GM12878 (cell line): ENCODE results near the gene GRM5. TPM values are rescaled to one million over a fixed set of nuclear protein-coding genes. Genes with fewer than 3 reads are reported as not detected.

Experiments used
- ATAC-seq: fragments of 200-7000 bp; cut with Tn5 transposase; 3 replicates; pipeline ENCODE4 v1.9.1; 2020; ENCODE audit warnings: mild to moderate bottlenecking, moderate library complexity
- BruUV-seq: library from RNA; stranded (reverse); fragments of 400-500 nt; replicated peaks from 2 replicates; lab custom pipeline; 2021; lab: Mats Ljungman, UMichigan
- CTCF ChIA-PET: fragments of 300-600 bp; sonication (Branson Sonifier 250); formaldehyde crosslinking; extraction: SDS; loops from one replicate; lab custom pipeline; 2021; ENCODE audit warnings: inconsistent platforms; lab: Yijun Ruan, JAX
- POLR2A ChIA-PET: fragments of 350-600 bp; formaldehyde crosslinking; extraction: SDS; loops from one replicate; lab custom pipeline; 2021; ENCODE audit warnings: inconsistent platforms; lab: Charles Lee
- RAD21 ChIA-PET: fragments of 300-600 bp; sonication (Branson Sonifier 250); formaldehyde crosslinking; loops from one replicate; lab custom pipeline; 2023; ENCODE audit warnings: antibody characterized with exemption; ENCODE audit not compliant: unreplicated experiment; lab: Charles Lee
- SMC1A ChIA-PET: fragments of 300-600 bp; sonication (Branson Sonifier 250); formaldehyde crosslinking; loops from one replicate; lab custom pipeline; 2023; ENCODE audit not compliant: unreplicated experiment, uncharacterized antibody; lab: Charles Lee
- DNase-seq: peaks from one replicate; pipeline ENCODE4 v3.0.0-alpha.2; 2011; ENCODE audit warnings: low read depth, low spot score
- FAIRE-seq: peaks from 3 replicates; lab custom pipeline; 2011; peaks lifted over from hg19 to GRCh38; lab: Jason Lieb, UNC
- H2AFZ ChIP-seq: 2 replicates; pipeline ENCODE4 v1.6.0; 2011; ENCODE audit warnings: low read depth, low read length, control low read depth; ENCODE audit not compliant: control insufficient read depth
- H3K27ac ChIP-seq: 2 replicates; pipeline ENCODE4 v1.5.1; 2011; ENCODE audit warnings: control low read depth; ENCODE audit not compliant: control insufficient read depth, insufficient read depth
- H3K27me3 ChIP-seq, 2 experiments: replicated peaks in 1 of 2; 2 replicates each; pipeline versions ENCODE4 v1.6.0 to v1.6.1; 2011; ENCODE audit warnings: low read length in 1 of 2; ENCODE audit not compliant: control insufficient read depth in 2 of 2, insufficient read depth in 2 of 2
- H3K36me3 ChIP-seq, 2 experiments: 2 replicates each; pipeline ENCODE4 v1.5.1; 2011; ENCODE audit warnings: low read length in 1 of 2; ENCODE audit not compliant: control insufficient read depth in 2 of 2, insufficient read depth in 2 of 2
- H3K4me1 ChIP-seq: 2 replicates; pipeline ENCODE4 v1.6.1; 2011; ENCODE audit warnings: mild to moderate bottlenecking, low read length, moderate library complexity, mixed read lengths; ENCODE audit not compliant: control insufficient read depth, insufficient read depth
- H3K4me2 ChIP-seq: 2 replicates; pipeline ENCODE4 v1.6.0; 2011; ENCODE audit warnings: control low read depth; ENCODE audit not compliant: control insufficient read depth, insufficient read depth
- H3K4me3 ChIP-seq: fragments of 200-600 bp; sonication (generic); 2 replicates; pipeline ENCODE4 v1.5.1; 2016
- H3K79me2 ChIP-seq: 2 replicates; pipeline ENCODE4 v1.6.0; 2011; ENCODE audit warnings: low read length; ENCODE audit not compliant: control insufficient read depth, insufficient read depth
- H3K9ac ChIP-seq: 2 replicates; pipeline ENCODE4 v1.8.0; 2011; ENCODE audit warnings: low read length, control low read depth, mixed read lengths; ENCODE audit not compliant: control insufficient read depth, insufficient read depth
- H3K9me3 ChIP-seq: replicated peaks from 3 replicates; pipeline ENCODE4 v1.5.1; 2011; ENCODE audit warnings: mild to moderate bottlenecking, low read length; ENCODE audit not compliant: control insufficient read depth, insufficient read depth
- H4K20me1 ChIP-seq: 2 replicates; pipeline ENCODE4 v1.6.0; 2011; ENCODE audit not compliant: control insufficient read depth, insufficient read depth
- GATAD2B ChIP-seq: fragments of 450-650 bp; conservative IDR thresholded peaks from 2 replicates; pipeline ENCODE4 v1.6.1; 2017; ENCODE audit warnings: low read depth, mild to moderate bottlenecking, moderate library complexity
- MEF2A ChIP-seq: IDR thresholded peaks from 2 replicates; pipeline ENCODE4 v1.6.1; 2011; ENCODE audit warnings: low read depth, mild to moderate bottlenecking, low read length, moderate library complexity; ENCODE audit not compliant: insufficient read depth
- PKNOX1 ChIP-seq: fragments of 450-650 bp; IDR thresholded peaks from 2 replicates; pipeline ENCODE4 v1.6.1; 2016; ENCODE audit warnings: mild to moderate bottlenecking
- POLR2AphosphoS5 ChIP-seq: IDR thresholded peaks from 2 replicates; pipeline ENCODE4 v1.6.1; 2011; ENCODE audit warnings: mild to moderate bottlenecking, low read length, inconsistent platforms
- RB1 ChIP-seq: fragments of 450-650 bp; formaldehyde crosslinking; IDR thresholded peaks from 2 replicates; pipeline ENCODE4 v1.6.1; 2017; ENCODE audit warnings: mild to moderate bottlenecking, borderline replicate concordance
- RCOR1 ChIP-seq: conservative IDR thresholded peaks from 2 replicates; pipeline ENCODE4 v1.6.1; 2012; ENCODE audit warnings: low read depth, low read length, improper control_type of control experiment
- RELA ChIP-seq: fragments of 450-650 bp; IDR thresholded peaks from 2 replicates; pipeline ENCODE4 v1.8.0; 2014; ENCODE audit warnings: borderline replicate concordance; ENCODE audit not compliant: partially characterized antibody
- SKIL ChIP-seq: fragments of 450-650 bp; IDR thresholded peaks from 2 replicates; pipeline ENCODE4 v1.6.1; 2017; ENCODE audit warnings: mild to moderate bottlenecking, low read depth, inconsistent platforms; ENCODE audit not compliant: poor library complexity, severe bottlenecking
- SMARCA5 ChIP-seq: fragments of 450-650 bp; IDR thresholded peaks from 2 replicates; pipeline ENCODE4 v1.6.1; 2017; ENCODE audit warnings: mild to moderate bottlenecking
- TBL1XR1 ChIP-seq: IDR thresholded peaks from 2 replicates; pipeline ENCODE4 v1.6.1; 2012; ENCODE audit warnings: low read depth, low read length, improper control_type of control experiment
- TCF12 ChIP-seq: IDR thresholded peaks from 2 replicates; pipeline ENCODE4 v1.6.1; 2011; ENCODE audit warnings: low read depth, mild to moderate bottlenecking, low read length
- ZNF207 ChIP-seq: fragments of 450-650 bp; IDR thresholded peaks from 2 replicates; pipeline ENCODE4 v1.6.1; 2014; ENCODE audit warnings: antibody characterized with exemption, mild to moderate bottlenecking, borderline replicate concordance
- ZNF384 ChIP-seq: IDR thresholded peaks from 2 replicates; pipeline ENCODE4 v1.6.1; 2012; ENCODE audit warnings: low read depth, mild to moderate bottlenecking, low read length, improper control_type of control experiment, borderline replicate concordance
- ZZZ3 ChIP-seq: IDR thresholded peaks from 2 replicates; pipeline ENCODE4 v1.6.1; 2011; ENCODE audit warnings: low read depth; ENCODE audit not compliant: control insufficient read depth, insufficient read length
- WGBS: methylation state at CpG from one replicate; pipeline ENCODE4 v1.1.6; 2016; ENCODE audit warnings: low lambda C conversion rate; ENCODE audit not compliant: insufficient replicate concordance, insufficient coverage; ENCODE audit errors: missing lambda C conversion rate; 5-methylcytosine and 5-hydroxymethylcytosine counted together
- in situ Hi-C: fragments of 300-500 bp; cut with MboI; formaldehyde crosslinking; loops from 9 replicates; pipeline ENCODE4 v1.14.3; 2018; ENCODE audit warnings: mixed read lengths
- intact Hi-C: fragments of 100-400 bp; cut with micrococcal nuclease; formaldehyde crosslinking; loops from one replicate; pipeline ENCODE4 v1.14.2; 2022; ENCODE audit not compliant: unreplicated experiment
- polyA plus RNA-seq, 11 experiments: library from polyadenylated mRNA; depleted of rRNA in 4 of 11; unstranded in 6 of 11; stranded (reverse) in 5 of 11; fragments of >200 nt; fragmentation: Nextera tagmentation in 4 of 11; fragmentation: Illumina TruSeq in 1 of 11; extraction: Ambion mirVana in 4 of 11; extraction: Trizol in 1 of 11; gene quantifications; 1 replicate in 1 of 11; 2 replicates in 10 of 11; pipeline versions ENCODE4 v1.2.1 to v1.2.3, GENCODE V29; 2011 to 2016; ENCODE audit warnings: inconsistent platforms in 2 of 11, missing spikeins in 2 of 11, low read depth in 1 of 11
- total RNA-seq, 4 experiments: library from RNA; depleted of rRNA in 3 of 4; stranded (reverse); fragments of >200 nt in 3 of 4; fragmentation: Illumina TruSeq in 1 of 4; extraction: Trizol in 1 of 4; gene quantifications; 2 replicates each; pipeline versions ENCODE4 v1.2.1 to v1.2.3, GENCODE V29; 2013 to 2021

Gene GRM5
- total and polyA plus RNA-seq, 10 of the 15 experiments (the other 5 are each of a cell fraction or from before 2014, with no cell fraction given) = not detected

GRCh38 chr11:88603091-88603867 lies 462.5 kb downstream of the GRM5 start (continued):
- no peak for TF ChIP-seq PKNOX1
- TF ChIP-seq GATAD2B = no peak
- TF ChIP-seq ZNF207 = no peak
- no peak for TF ChIP-seq TCF12
- TF ChIP-seq SMARCA5 = no peak
- no peak for TF ChIP-seq SKIL
- TF ChIP-seq ZNF384 = no peak
- no peak for TF ChIP-seq POLR2AphosphoS5
- no peak for TF ChIP-seq MEF2A

GRCh38 chr11:88597387-88597786 lies 468.4 kb downstream of the GRM5 start:
- no peak for FAIRE-seq

More at GRCh38 chr11:88597387-88597786, 468.4 kb downstream of the GRM5 start:
- BruUV-seq = no TSS peak
- SMC1A ChIA-PET = interaction anchor here (0.6 to 1.5 kb wide), 3 partner anchors 17 to 54 kb away, joined by 3 read pairs; no protein-coding TSS in a partner anchor
- H3K4me1 ChIP-seq = no peaks in the 10 kb centered on the region
- no peaks in the 10 kb centered on the region for H3K9me3 ChIP-seq
- H2AFZ ChIP-seq = no peak overlapping the region
- H3K36me3 ChIP-seq = no peaks in the 10 kb centered on the region
- H4K20me1 ChIP-seq = no peaks in the 10 kb centered on the region
- ATAC-seq (no peak), DNase-seq (no peak)
- TF ChIP-seq RB1 (no peak), TBL1XR1 (no peak), RELA (no peak), ZZZ3 (no peak), RCOR1 (no peak)
- CTCF ChIA-PET = interaction anchor here (0.9 kb wide), 1 partner anchor 495 kb away, joined by 3 read pairs; no protein-coding TSS in a partner anchor
- intact Hi-C loops = no loop called here
- H3K4me2 ChIP-seq = no peak overlapping the region
- H3K27ac ChIP-seq = no peak overlapping the region
- H3K4me3 ChIP-seq = no peak overlapping the region
- RAD21 ChIA-PET = no interaction called here
- 0% methylated on average over 2 of the region's 2 CpGs for WGBS
- no peaks in the 10 kb centered on the region for H3K27me3 ChIP-seq
- in situ Hi-C loops = no loop called here
- H3K79me2 ChIP-seq = no peaks in the 10 kb centered on the region
- no peak overlapping the region for H3K9ac ChIP-seq
- POLR2A ChIA-PET = no interaction called here
